GM12865 (cell line): ENCODE measurements around the gene STMP1.

Source experiments
- DNase-seq: peaks from one replicate; pipeline ENCODE4 v3.0.0; 2010; ENCODE audit warnings: low read depth
- H3K4me3 ChIP-seq: 2 replicates; pipeline ENCODE4 v1.5.1; 2011; ENCODE audit warnings: mild to moderate bottlenecking, low read depth, low read length, control low read depth
- CTCF ChIP-seq: IDR thresholded peaks from 2 replicates; pipeline ENCODE4 v1.5.1; 2011; ENCODE audit warnings: low read length, control low read depth, low read depth, inconsistent platforms; ENCODE audit not compliant: insufficient read depth; ENCODE audit errors: missing control alignments

The STMP1 gene

GRCh38 chr7:135662373-135663114 lies at the start of gene STMP1:
Gene STMP1, plus strand, starts transcription at chr7:135662514.
- peak within 1 kb of the TSS; percentile 82 for H3K4me3 ChIP-seq
- DNase-seq, result peak; percentile 98
- peak; percentile 68 for TF ChIP-seq CTCF

- no peak overlapping the region for H3K4me3 ChIP-seq
- DNase-seq, result no peak
- no peak for TF ChIP-seq CTCF
Observed at GRCh38 chr7:135616136-135616535, 46.2 kb upstream of the STMP1 start.

GRCh38 chr7:135617781-135618180 lies 44.5 kb upstream of the STMP1 start:
- no peak overlapping the region for H3K4me3 ChIP-seq
- no peak for DNase-seq
- TF ChIP-seq CTCF, result no peak

GRCh38 chr7:135618510-135618909 lies 43.8 kb upstream of the STMP1 start:
- DNase-seq, result no peak
- no peak for TF ChIP-seq CTCF
- no peak overlapping the region for H3K4me3 ChIP-seq

GRCh38 chr7:135620447-135620846 lies 41.9 kb upstream of the STMP1 start:
- DNase-seq, result no peak
- no peak for TF ChIP-seq CTCF
- no peak overlapping the region for H3K4me3 ChIP-seq

GRCh38 chr7:135620980-135621850 lies 41.1 kb upstream of the STMP1 start:
- DNase-seq, result peak; percentile 46
- TF ChIP-seq CTCF, result peak; percentile 71
- no peak overlapping the region for H3K4me3 ChIP-seq
